ENCODE data around the gene TUBB1.
"Not testable (repeated sequence)": the region's sequence is repeated elsewhere in the genome, so short reads cannot be mapped to it uniquely, and the experiment has no call there.

The TUBB1 gene

GRCh38 chr20:59019217-59019616 lies at the start of gene TUBB1:
Gene TUBB1 (plus strand): TSS chr20:59019429. CDS start chr20:59019523, 94 bp downstream.
- DNase-seq, result no peak

- no peak for DNase-seq
These were observed 49.8 kb upstream of the TUBB1 start for GRCh38 chr20:58969439-58969838.

GRCh38 chr20:58970146-58970545 lies 49.1 kb upstream of the TUBB1 start:
- no peak for DNase-seq

- no peak for DNase-seq
These were observed 47.8 kb upstream of the TUBB1 start for GRCh38 chr20:58971429-58971828.

GRCh38 chr20:58973179-58973578 lies 46.0 kb upstream of the TUBB1 start:
- no peak for DNase-seq

- no peak for DNase-seq
These were observed 45.4 kb upstream of the TUBB1 start for GRCh38 chr20:58973866-58974265.

- no peak for DNase-seq
These were observed 43.9 kb upstream of the TUBB1 start for GRCh38 chr20:58975353-58975752.

- DNase-seq, result no peak
These were observed 43.0 kb upstream of the TUBB1 start for GRCh38 chr20:58976061-58976730.

GRCh38 chr20:58978351-58979190 lies 40.7 kb upstream of the TUBB1 start:
- DNase-seq, result no peak

GRCh38 chr20:58980711-58981627 lies 38.3 kb upstream of the TUBB1 start, which contains the start of gene NELFCD:
Gene NELFCD (plus strand): TSS chr20:58981256. CDS start chr20:58981310, 54 bp downstream.
- DNase-seq, result peak; percentile 83 to 93

GRCh38 chr20:58981628-58982364 lies 37.4 kb upstream of the TUBB1 start:
- DNase-seq, result no peak

GRCh38 chr20:58982406-58983114 lies 36.7 kb upstream of the TUBB1 start:
- DNase-seq, result no peak

GRCh38 chr20:58983115-58983468 lies 36.1 kb upstream of the TUBB1 start:
- not testable (repeated sequence) for DNase-seq

GRCh38 chr20:58984691-58985090 lies 34.5 kb upstream of the TUBB1 start:
- no peak for DNase-seq

- no peak for DNase-seq
These were observed 33.6 kb upstream of the TUBB1 start for GRCh38 chr20:58985656-58986055.

GRCh38 chr20:58986286-58986967 lies 32.8 kb upstream of the TUBB1 start:
- no peak for DNase-seq

- no peak for DNase-seq
These were observed 32.2 kb upstream of the TUBB1 start for GRCh38 chr20:58986968-58987517.

- no peak for DNase-seq
These were observed 31.3 kb upstream of the TUBB1 start for GRCh38 chr20:58987790-58988564.

GRCh38 chr20:58988565-58988882 lies 30.7 kb upstream of the TUBB1 start:
- DNase-seq, result no peak

GRCh38 chr20:58989196-58989595 lies 30.0 kb upstream of the TUBB1 start:
- no peak for DNase-seq

Measured in stimulated activated CD4-positive, alpha-beta T cell treated with anti-CD3 and anti-CD28 coated beads, Interleukin-4, amount 100 ng/mL, for 4 hours (primary cell).